ENCODE data around the gene IL23R.

Gene IL23R

DNA sequence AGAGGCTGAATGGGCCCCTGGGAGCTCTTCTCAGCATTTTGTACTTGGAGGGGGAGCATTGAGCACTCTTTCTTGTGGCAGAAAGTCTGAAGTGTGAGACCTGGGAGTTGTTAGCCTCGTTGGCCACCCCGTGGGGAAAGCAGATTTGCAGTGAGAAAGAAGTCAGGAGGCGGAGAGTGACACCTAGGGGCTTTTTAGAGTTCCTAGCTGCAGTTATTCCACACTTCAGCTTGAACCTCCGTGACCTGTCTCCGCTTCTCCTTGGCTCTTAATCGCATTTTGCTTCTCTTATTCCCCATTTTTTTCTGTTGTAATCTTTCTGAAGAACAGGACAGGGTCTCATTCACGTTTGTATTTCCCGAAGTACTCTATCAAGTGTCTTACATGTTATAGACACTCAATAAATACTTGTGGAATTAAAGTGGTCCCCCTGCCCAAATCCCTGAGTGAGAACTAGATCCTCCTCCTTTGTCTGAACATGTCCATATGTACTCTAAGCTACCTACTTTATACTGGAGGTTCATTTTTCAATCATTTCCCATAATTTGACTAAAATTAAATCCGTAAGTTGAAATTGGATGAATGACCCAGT is 17.0 kb upstream of the IL23R start:
- DNase-seq = no peak

GRCh38 chr1:67150931-67151330 is 15.3 kb upstream of the IL23R start:
- no peak for DNase-seq

DNA sequence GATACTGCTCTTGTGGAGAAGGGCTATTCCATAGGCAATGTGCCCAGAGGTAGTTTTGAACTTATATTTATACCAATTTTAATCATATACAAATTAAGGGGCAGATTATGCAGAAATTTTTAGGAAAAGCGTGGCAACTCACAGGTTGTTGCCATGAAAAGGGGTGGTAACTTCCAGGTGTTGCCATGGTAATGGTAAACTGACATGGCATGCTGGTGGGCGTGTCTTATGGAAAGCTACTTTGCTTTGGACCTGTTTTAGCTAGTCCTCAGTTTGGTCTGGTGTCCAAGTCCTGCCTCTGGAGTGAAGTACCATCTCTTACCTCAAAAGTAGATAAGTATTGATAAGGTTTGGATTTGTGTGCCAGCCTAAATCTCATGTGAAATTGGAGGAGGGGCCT is 7.9 kb upstream of the IL23R start:
- no peak for DNase-seq

- DNase-seq = no peak
These were observed 7.0 kb upstream of the IL23R start for GRCh38 chr1:67159233-67159632.

GRCh38 chr1:67162954-67163353 is 3.3 kb upstream of the IL23R start:
- peak; percentile 57 for DNase-seq

DNA sequence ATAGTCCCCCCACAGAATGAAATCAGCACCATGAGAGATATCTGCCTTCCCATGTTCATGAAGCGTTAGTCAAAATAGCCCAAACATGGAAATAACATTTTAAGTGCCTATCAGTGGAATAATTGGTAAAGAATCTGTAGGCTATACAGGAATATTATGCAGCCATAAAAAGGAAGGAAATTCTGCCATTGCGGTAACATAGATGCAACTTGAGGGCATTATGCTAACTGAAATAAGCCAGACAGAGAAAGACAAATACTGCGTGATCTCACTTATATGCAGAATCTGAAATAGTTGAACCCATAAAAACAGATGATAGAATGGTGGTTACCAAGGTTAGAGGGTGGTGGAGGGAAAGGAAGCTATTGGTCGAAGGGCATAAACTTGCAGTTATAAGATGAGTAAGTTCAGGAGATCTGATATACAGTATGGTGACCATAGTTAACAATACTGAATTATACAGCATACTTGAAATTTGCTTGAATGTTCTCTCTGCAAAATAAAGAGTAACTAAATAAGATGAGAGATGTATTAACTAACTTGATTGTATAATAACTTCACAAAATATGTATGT is 699 bp upstream of the IL23R start:
- no peak for DNase-seq

GRCh38 chr1:67169496-67169895 is 3.2 kb downstream of the IL23R start:
- DNase-seq = no peak

- no peak for DNase-seq
These were observed 3.7 kb downstream of the IL23R start for GRCh38 chr1:67169932-67170331.

- DNase-seq = no peak
These were observed 4.7 kb downstream of the IL23R start for GRCh38 chr1:67170751-67171573.

- DNase-seq = no peak
These were observed 5.3 kb downstream of the IL23R start for GRCh38 chr1:67171574-67171955.

GRCh38 chr1:67171978-67172377 is 5.7 kb downstream of the IL23R start:
- no peak for DNase-seq

DNA sequence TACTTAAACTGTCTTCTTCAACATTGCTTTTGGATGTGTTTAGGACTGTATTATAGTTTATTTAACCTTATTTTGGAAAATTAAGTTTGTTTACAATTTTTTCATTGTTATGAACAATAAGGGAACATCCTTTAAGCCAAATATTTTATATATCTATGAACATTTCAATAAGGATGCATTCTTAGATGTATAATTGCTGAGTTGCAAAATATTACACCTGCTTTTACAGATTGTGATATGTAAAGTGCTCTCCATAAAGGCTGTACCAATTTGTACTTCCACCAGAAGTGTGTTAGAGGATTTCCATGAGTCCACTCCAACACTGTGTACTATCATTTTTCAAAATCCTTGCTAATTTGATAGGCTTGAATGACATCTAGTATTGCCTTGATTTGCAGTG is 7.7 kb downstream of the IL23R start:
- no peak for DNase-seq

- DNase-seq = no peak
These were observed 8.5 kb downstream of the IL23R start for GRCh38 chr1:67174716-67175284.

GRCh38 chr1:67175530-67176087 is 9.4 kb downstream of the IL23R start:
- no peak for DNase-seq

- no peak for DNase-seq
These were observed 18.7 kb downstream of the IL23R start for GRCh38 chr1:67184838-67185421.

- no peak for DNase-seq
These were observed 21.9 kb downstream of the IL23R start for GRCh38 chr1:67188137-67188536.

DNA sequence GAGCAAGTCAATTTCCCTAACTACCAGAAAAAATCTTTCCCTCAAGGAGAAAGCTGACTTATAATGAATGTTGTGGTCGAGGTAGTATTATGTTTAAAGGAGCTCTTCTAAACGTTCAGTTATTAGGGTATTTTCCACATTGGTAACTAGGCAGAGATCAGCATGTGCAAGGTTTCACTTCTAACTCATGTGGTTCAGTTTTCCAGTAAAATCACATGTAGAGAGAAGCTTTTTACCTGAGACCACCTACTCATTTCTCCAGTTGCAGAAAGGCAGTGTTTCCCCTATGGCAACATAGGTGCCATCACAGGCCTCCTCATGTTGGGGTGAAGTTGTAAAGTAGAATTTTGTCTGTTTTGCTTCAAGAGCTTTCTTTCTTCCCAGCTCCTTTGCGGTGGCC is 23.7 kb downstream of the IL23R start:
- no peak for DNase-seq

GRCh38 chr1:67190410-67190809 is 24.2 kb downstream of the IL23R start:
- DNase-seq = no peak

DNA sequence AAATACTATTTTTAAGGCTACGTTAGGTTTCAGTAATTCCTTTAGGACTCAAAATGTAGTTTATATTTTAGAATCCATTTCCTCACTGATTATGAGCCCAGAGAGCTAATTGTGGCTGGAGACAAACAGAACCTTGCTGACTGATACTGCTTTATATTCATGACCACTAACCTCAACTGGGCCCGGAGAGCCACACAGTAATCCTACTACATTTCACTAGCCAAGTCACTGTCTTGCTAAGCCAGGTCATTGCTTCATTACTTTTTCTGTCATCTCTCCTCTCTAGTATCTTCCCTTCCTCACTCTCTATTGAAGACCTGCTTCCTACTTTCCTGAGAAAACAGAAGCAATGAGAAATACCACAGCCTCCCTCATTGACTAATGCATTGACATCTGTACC is 24.7 kb downstream of the IL23R start:
- no peak for DNase-seq

DNA sequence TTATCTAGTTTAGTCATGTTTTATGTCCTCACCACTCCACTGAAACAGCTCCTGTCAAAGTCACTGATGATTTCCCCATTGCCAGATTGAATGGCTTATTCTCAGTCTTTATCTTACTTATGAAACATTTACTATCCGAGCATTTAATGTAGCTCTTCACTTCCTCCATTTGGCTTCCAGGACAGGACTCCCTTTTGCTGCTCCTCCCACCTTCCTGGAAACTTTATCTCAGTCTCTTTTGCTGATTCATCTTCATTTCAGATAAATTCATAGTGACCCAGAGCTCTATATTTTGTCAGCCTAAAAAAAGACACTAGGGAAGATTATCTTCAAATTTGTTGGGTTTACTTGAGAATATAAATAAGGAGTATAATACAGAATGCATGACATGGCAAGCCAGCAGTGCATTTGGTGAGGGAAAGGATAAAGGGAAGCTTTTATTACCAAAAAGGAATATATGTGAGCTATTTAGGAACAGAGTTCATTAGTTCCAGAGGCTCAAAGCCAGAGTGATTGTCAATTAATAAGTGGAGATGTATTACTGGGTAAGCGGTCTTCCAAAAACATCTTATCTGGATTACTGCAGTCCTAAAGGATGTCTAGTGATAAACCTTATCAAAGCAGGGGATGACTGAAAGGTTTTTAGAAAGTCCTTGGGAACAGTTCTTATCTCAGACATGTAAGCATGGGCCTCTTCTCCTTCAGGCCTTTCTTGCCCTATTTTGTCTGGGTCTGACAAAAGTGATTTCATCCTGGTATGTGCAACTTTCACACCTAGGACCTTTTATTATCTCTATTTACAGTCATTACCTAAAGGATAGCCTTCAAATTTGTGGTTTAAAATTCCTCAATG is 25.6 kb downstream of the IL23R start:
- DNase-seq = no peak

DNA sequence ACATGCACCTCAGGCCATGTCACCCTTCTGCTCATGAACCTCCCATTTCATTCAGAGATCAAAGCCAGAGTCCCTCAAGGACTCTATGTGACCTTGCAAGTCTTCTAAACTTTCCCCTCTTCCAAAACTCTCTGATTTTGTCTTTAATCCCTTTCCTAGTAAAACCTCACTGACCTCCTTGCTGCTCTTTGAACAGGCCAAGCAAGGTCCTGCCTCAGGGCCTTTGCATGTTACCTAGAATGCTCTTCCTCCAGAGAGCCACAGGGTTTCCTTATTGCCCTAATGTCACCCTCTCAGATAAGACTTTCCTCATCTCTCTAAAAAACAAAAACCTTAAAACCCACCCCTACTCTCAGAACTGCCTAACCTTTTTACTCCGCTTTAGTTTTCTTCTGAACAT is 26.6 kb downstream of the IL23R start:
- no peak for DNase-seq

DNA sequence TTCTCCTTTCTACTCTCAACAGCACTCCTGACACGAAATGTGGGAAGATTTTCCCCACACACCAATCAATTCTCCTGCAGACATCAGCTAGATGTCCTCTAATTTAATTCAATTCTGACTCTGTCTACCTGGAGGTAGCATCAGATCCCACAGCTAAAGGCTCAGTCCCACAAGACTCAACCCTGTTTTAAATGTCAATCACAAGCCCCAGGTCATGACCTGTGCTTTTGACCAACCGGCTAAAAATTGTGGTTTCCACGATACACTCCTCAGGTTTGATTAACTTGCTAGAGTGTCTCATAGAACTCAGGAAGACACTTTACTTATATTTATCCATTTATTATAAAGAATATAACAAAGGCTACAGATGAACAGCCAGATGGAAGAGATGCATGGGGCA is 27.4 kb downstream of the IL23R start:
- no peak for DNase-seq
